ENCODE data around the gene ALDH1A3. TPM values are rescaled to one million over a fixed set of nuclear protein-coding genes. Genes with fewer than 3 reads are reported as not detected.

Gene ALDH1A3
- total RNA-seq (not detected), polyA plus RNA-seq (not detected)

GRCh38 chr15:100879464-100880138, at the start of gene ALDH1A3:
TSS of gene ALDH1A3 (plus strand) at chr15:100879831. CDS start at chr15:100879908, 77 bp downstream.
- no peak within 1 kb of the TSS for H3K4me3 ChIP-seq (ENCODE audit: low read depth, low read length)
- DNase-seq, result peak in 1 of 3 donors; percentile 17

DNA sequence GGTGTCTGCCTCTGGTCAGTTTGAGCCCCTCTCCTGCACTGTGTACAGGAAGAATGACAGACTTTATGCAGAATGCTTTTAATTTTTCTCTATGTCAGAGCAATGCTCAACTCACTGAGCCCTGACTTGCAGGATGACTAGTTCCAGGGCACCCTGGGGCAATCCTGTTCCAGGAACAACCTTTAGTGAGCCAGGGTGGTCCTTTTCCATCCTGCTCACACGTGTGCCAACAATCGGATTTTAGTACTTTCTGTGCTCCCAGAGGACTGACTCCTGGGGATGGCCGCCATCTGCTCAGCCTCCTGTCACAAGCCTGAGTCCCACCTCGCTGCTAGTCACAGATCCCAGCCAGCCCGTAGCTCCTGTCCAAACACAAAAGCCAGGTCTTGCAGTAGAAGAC, 48.2 kb upstream of the ALDH1A3 start:
- no peak overlapping the region for H3K27ac ChIP-seq (ENCODE audit: insufficient read depth, low read length, poor library complexity, severe bottlenecking)
- no peak for ATAC-seq (ENCODE audit: low read depth in 2 of 2)
- Mint-ChIP-seq H3K4me1 (no peaks in the 10 kb centered on the region), H3K36me3 (no peaks in the 10 kb centered on the region), H3K4me3 (no peak overlapping the region), H3K9me3 (peaks cover 0 to 4% (median 2%) of the 10 kb centered on the region in 7 donors), H3K27me3 (peaks cover 16% of the 10 kb centered on the region), H3K27ac (no peak overlapping the region)
- DNase-seq, result no peak
- no peak overlapping the region for H3K4me3 ChIP-seq (ENCODE audit: low read depth, low read length)
- no peaks in the 10 kb centered on the region for H3K36me3 ChIP-seq (ENCODE audit: control insufficient read depth, insufficient read depth, low read length)
- H3K4me1 ChIP-seq (ENCODE audit: control insufficient read depth, insufficient read depth, low read length, poor library complexity, severe bottlenecking), result no peaks in the 10 kb centered on the region
- no peaks in the 10 kb centered on the region for H3K9me3 ChIP-seq (ENCODE audit: control insufficient read depth in 2 of 2, low read length in 2 of 2)
- H3K27me3 ChIP-seq (ENCODE audit: control insufficient read depth, insufficient read depth, low read length), result peaks cover 2% of the 10 kb centered on the region

More at GRCh38 chr15:100879464-100880138, at the start of gene ALDH1A3:
- H3K27me3 Mint-ChIP-seq, result peaks cover 61% of the 10 kb centered on the region
- Histone ChIP-seq H3K27ac (ENCODE audit: insufficient read depth, low read length, poor library complexity, severe bottlenecking) (no peak within 1 kb of the TSS), H3K36me3 (ENCODE audit: control insufficient read depth, insufficient read depth, low read length) (no peaks in the 10 kb centered on the region), H3K9me3 (ENCODE audit: control insufficient read depth in 2 of 2, low read length in 2 of 2) (no peaks in the 10 kb centered on the region), H3K4me1 (ENCODE audit: control insufficient read depth, insufficient read depth, low read length, poor library complexity, severe bottlenecking) (no peaks in the 10 kb centered on the region), H3K27me3 (ENCODE audit: control insufficient read depth, insufficient read depth, low read length) (peaks cover 17% of the 10 kb centered on the region)
- H3K36me3 Mint-ChIP-seq, result no peaks in the 10 kb centered on the region
- peak within 1 kb of the TSS in 3 of 4 donors; percentile 66 to 76 (median 75) for H3K4me3 Mint-ChIP-seq
- no peak within 1 kb of the TSS for H3K27ac Mint-ChIP-seq
- H3K9me3 Mint-ChIP-seq, result no peaks in the 10 kb centered on the region
- ATAC-seq (ENCODE audit: low read depth in 2 of 2), result no peak
- H3K4me1 Mint-ChIP-seq, result peaks cover 0 to 13% (median 0%) of the 10 kb centered on the region in 4 donors

GRCh38 chr15:100832149-100832942, 47.3 kb upstream of the ALDH1A3 start:
- Histone ChIP-seq H3K4me3 (ENCODE audit: low read depth, low read length) (no peak overlapping the region), H3K27ac (ENCODE audit: insufficient read depth, low read length, poor library complexity, severe bottlenecking) (no peak overlapping the region), H3K9me3 (ENCODE audit: control insufficient read depth in 2 of 2, low read length in 2 of 2) (no peaks in the 10 kb centered on the region), H3K4me1 (ENCODE audit: control insufficient read depth, insufficient read depth, low read length, poor library complexity, severe bottlenecking) (no peaks in the 10 kb centered on the region), H3K27me3 (ENCODE audit: control insufficient read depth, insufficient read depth, low read length) (peaks cover 2% of the 10 kb centered on the region), H3K36me3 (ENCODE audit: control insufficient read depth, insufficient read depth, low read length) (no peaks in the 10 kb centered on the region)
- DNase-seq, result no peak
- no peaks in the 10 kb centered on the region for H3K36me3 Mint-ChIP-seq
- H3K4me1 Mint-ChIP-seq, result no peaks in the 10 kb centered on the region
- peaks cover 13% of the 10 kb centered on the region for H3K27me3 Mint-ChIP-seq
- no peak for ATAC-seq (ENCODE audit: low read depth in 2 of 2)
- peaks cover 0 to 4% (median 2%) of the 10 kb centered on the region in 7 donors for H3K9me3 Mint-ChIP-seq
- H3K4me3 Mint-ChIP-seq, result no peak overlapping the region
- H3K27ac Mint-ChIP-seq, result no peak overlapping the region

DNA sequence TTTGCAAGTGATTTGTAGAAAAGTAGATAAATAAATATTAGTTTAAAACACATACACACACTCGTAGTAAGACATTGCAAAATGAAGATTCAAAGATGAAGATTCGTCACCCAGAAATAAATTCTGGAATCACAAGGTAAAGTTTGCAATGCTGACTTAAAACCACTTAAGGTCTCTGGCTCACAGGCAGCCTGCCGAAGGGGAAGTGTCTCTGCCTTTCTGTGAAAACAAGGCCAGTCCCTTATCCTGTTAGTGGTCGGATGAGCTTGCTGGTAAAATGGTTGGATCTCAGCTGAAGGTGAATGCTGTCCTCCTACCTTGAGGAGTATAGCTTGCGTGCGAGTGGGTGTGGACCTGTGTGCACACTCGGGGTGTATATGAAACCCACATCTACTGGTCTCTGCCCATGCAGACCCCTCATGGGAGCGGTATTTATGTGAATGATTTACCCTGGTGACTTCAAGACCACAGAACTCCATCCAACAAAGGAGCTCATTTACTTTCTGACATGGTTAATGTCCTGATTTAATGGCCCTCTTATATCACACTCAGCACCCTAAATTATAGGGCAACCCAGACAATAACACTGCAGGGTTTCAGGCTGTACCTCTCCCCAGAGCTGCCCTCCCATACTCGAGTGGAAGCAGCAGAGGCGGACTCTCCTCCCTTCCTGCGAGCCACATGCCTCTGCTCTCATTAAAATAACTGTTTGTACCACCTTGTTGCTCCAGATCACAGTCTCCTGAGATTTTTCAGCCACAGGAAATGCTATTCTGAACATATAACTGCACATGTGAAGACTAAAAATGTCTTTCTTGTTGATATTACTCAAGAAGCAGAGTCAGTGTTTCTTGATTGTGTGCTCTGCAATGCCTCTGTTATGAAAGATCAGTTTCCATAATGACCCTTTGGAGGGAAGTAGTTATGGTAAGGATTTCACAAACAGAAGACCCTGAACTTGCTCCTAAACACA, 45.9 kb upstream of the ALDH1A3 start:
- no peak for ATAC-seq (ENCODE audit: low read depth in 2 of 2)
- Histone ChIP-seq H3K36me3 (ENCODE audit: control insufficient read depth, insufficient read depth, low read length) (no peaks in the 10 kb centered on the region), H3K9me3 (ENCODE audit: control insufficient read depth in 2 of 2, low read length in 2 of 2) (no peaks in the 10 kb centered on the region), H3K4me3 (ENCODE audit: low read depth, low read length) (no peak overlapping the region), H3K27ac (ENCODE audit: insufficient read depth, low read length, poor library complexity, severe bottlenecking) (no peak overlapping the region), H3K4me1 (ENCODE audit: control insufficient read depth, insufficient read depth, low read length, poor library complexity, severe bottlenecking) (no peaks in the 10 kb centered on the region), H3K27me3 (ENCODE audit: control insufficient read depth, insufficient read depth, low read length) (no peaks in the 10 kb centered on the region)
- Mint-ChIP-seq H3K27me3 (peaks cover 5% of the 10 kb centered on the region), H3K36me3 (no peaks in the 10 kb centered on the region), H3K4me1 (no peaks in the 10 kb centered on the region), H3K27ac (peak overlapping the region in 1 of 3 donors; percentile 57), H3K9me3 (peaks cover 0 to 2% (median 0%) of the 10 kb centered on the region in 7 donors), H3K4me3 (no peak overlapping the region)
- DNase-seq, result no peak

DNA sequence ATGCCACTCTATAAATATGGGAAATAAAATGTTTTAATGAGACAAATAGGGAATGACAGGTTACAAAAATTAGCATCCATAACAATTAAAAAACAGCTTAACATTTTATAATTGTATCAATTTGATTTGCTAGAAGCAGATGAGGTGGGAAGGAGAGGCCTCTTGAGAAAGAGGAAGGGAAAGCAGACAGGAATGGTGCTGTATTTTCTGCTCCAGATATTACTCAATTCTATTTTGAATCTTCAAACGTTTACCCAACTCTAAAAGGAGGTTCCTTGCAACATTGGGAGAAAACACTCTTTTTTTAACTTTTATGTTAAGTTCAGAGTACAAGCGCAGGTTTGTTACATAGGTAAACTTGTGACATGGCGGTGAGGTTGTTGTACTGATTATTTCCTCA, 44.9 kb upstream of the ALDH1A3 start:
- no peaks in the 10 kb centered on the region for H3K36me3 Mint-ChIP-seq
- DNase-seq (no peak), ATAC-seq (ENCODE audit: low read depth in 2 of 2) (no peak)
- H3K9me3 ChIP-seq (ENCODE audit: control insufficient read depth in 2 of 2, low read length in 2 of 2), result no peaks in the 10 kb centered on the region
- H3K27me3 Mint-ChIP-seq, result peaks cover 5% of the 10 kb centered on the region
- no peaks in the 10 kb centered on the region for H3K27me3 ChIP-seq (ENCODE audit: control insufficient read depth, insufficient read depth, low read length)
- no peak overlapping the region for H3K27ac ChIP-seq (ENCODE audit: insufficient read depth, low read length, poor library complexity, severe bottlenecking)
- no peak overlapping the region for H3K27ac Mint-ChIP-seq
- H3K4me1 ChIP-seq (ENCODE audit: control insufficient read depth, insufficient read depth, low read length, poor library complexity, severe bottlenecking), result no peaks in the 10 kb centered on the region
- peaks cover 0 to 2% (median 0%) of the 10 kb centered on the region in 7 donors for H3K9me3 Mint-ChIP-seq
- H3K36me3 ChIP-seq (ENCODE audit: control insufficient read depth, insufficient read depth, low read length), result no peaks in the 10 kb centered on the region
- no peak overlapping the region for H3K4me3 ChIP-seq (ENCODE audit: low read depth, low read length)
- H3K4me3 Mint-ChIP-seq, result no peak overlapping the region
- no peaks in the 10 kb centered on the region for H3K4me1 Mint-ChIP-seq

DNA sequence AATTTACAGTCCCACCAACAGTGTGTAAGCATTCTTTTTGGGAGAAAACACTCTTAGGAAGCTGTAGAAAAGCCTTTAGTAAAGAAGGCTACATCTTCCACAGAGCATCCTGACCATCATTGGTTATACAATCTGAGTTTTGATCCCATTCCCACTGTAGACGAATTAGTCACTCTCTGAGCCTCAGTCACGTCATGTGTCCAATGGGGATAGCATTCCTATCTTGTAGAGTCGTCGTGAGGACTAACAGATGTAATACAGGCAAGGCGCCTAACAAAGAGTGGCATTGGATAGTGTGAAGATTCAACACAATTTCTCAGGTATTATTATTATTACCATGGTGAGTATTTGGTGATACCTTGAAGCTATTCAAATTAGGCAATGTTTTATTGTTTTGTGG, 44.0 kb upstream of the ALDH1A3 start:
- Histone ChIP-seq H3K27me3 (ENCODE audit: control insufficient read depth, insufficient read depth, low read length) (no peaks in the 10 kb centered on the region), H3K36me3 (ENCODE audit: control insufficient read depth, insufficient read depth, low read length) (no peaks in the 10 kb centered on the region), H3K4me1 (ENCODE audit: control insufficient read depth, insufficient read depth, low read length, poor library complexity, severe bottlenecking) (no peaks in the 10 kb centered on the region), H3K27ac (ENCODE audit: insufficient read depth, low read length, poor library complexity, severe bottlenecking) (no peak overlapping the region), H3K4me3 (ENCODE audit: low read depth, low read length) (no peak overlapping the region), H3K9me3 (ENCODE audit: control insufficient read depth in 2 of 2, low read length in 2 of 2) (no peaks in the 10 kb centered on the region)
- DNase-seq, result no peak
- Mint-ChIP-seq H3K4me3 (no peak overlapping the region), H3K36me3 (no peaks in the 10 kb centered on the region), H3K9me3 (peaks cover 0 to 2% (median 0%) of the 10 kb centered on the region in 7 donors), H3K27ac (no peak overlapping the region), H3K4me1 (no peaks in the 10 kb centered on the region), H3K27me3 (peaks cover 5% of the 10 kb centered on the region)
- no peak for ATAC-seq (ENCODE audit: low read depth in 2 of 2)

DNA sequence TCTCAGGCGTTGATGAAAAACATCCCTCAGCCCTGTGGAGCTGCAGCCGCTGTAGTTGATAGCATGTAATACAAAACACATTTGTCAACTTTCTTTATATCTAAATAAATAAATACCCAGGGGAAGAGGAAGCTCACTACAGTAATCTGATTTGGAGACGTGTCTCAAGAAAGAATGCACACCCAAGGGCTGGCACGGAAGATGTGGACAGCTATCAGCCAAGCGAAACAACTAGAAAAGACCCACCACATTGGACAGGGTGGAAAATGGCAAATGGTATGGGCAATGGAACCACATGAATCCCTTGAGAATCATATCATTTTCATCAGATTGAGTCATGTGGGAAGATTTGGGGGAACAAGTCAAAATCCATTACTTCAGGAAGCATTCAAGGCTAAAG, 43.1 kb upstream of the ALDH1A3 start:
- Mint-ChIP-seq H3K4me1 (no peaks in the 10 kb centered on the region), H3K36me3 (no peaks in the 10 kb centered on the region), H3K27me3 (peaks cover 5% of the 10 kb centered on the region), H3K4me3 (no peak overlapping the region), H3K9me3 (peaks cover 0 to 2% (median 0%) of the 10 kb centered on the region in 7 donors), H3K27ac (no peak overlapping the region)
- no peak for ATAC-seq (ENCODE audit: low read depth in 2 of 2)
- Histone ChIP-seq H3K27ac (ENCODE audit: insufficient read depth, low read length, poor library complexity, severe bottlenecking) (no peak overlapping the region), H3K27me3 (ENCODE audit: control insufficient read depth, insufficient read depth, low read length) (no peaks in the 10 kb centered on the region), H3K36me3 (ENCODE audit: control insufficient read depth, insufficient read depth, low read length) (no peaks in the 10 kb centered on the region), H3K4me1 (ENCODE audit: control insufficient read depth, insufficient read depth, low read length, poor library complexity, severe bottlenecking) (no peaks in the 10 kb centered on the region), H3K9me3 (ENCODE audit: control insufficient read depth in 2 of 2, low read length in 2 of 2) (no peaks in the 10 kb centered on the region), H3K4me3 (ENCODE audit: low read depth, low read length) (no peak overlapping the region)
- no peak for DNase-seq
